OCI-LY3 (cell line): ENCODE measurements around the gene LDHAL6A.
A peak's percentile ranks its signal among the peaks of the same experiment; 100 is the strongest.

Source experiments
- H2AFZ ChIP-seq: fragments of 200-600, 300-600 bp; shearing (Covaris generic); 2 replicates; pipeline ENCODE4 v1.6.0; 2014; ENCODE audit warnings: antibody characterized with exemption, low read depth, low read length
- H3K27ac ChIP-seq: fragments of 200-600, 300-600 bp; sonication (generic); 2 replicates; pipeline ENCODE4 v1.5.1; 2014; ENCODE audit warnings: mild to moderate bottlenecking, low read length, moderate library complexity, mixed read lengths
- H3K27me3 ChIP-seq: fragments of 200-600, 300-600 bp; sonication (generic); 2 replicates; pipeline ENCODE4 v1.6.1; 2014; ENCODE audit warnings: low read depth, low read length, mixed read lengths
- H3K36me3 ChIP-seq: fragments of 200-600, 300-600 bp; sonication (generic); replicated peaks from 2 replicates; pipeline ENCODE3; 2014; ENCODE audit warnings: low read depth, low read length, mixed read lengths
- H3K4me1 ChIP-seq: fragments of 300-600, 200-600 bp; sonication (generic); 2 replicates; pipeline ENCODE4 v1.6.1; 2014; ENCODE audit warnings: low read length, mixed read lengths
- H3K4me2 ChIP-seq: fragments of 200-600, 300-600 bp; sonication (generic); 2 replicates; pipeline ENCODE4 v1.6.1; 2014; ENCODE audit warnings: low read length, mixed read lengths
- H3K4me3 ChIP-seq: fragments of 300-600, 200-600 bp; sonication (generic); 2 replicates; pipeline ENCODE4 v1.5.1; 2014; ENCODE audit warnings: antibody characterized with exemption, mild to moderate bottlenecking, low read length, moderate library complexity
- H3K79me2 ChIP-seq: fragments of 300-600, 200-600 bp; shearing (Covaris generic); 2 replicates; pipeline ENCODE4 v1.6.1; 2014; ENCODE audit warnings: mild to moderate bottlenecking, low read length, mixed read lengths
- H3K9ac ChIP-seq: fragments of 300-600, 200-600 bp; shearing (Covaris generic); 2 replicates; pipeline ENCODE4 v1.6.0; 2014; ENCODE audit warnings: mild to moderate bottlenecking, low read length, moderate library complexity
- H3K9me3 ChIP-seq: fragments of 200-600, 300-600 bp; shearing (Covaris generic); 2 replicates; pipeline ENCODE4 v1.6.1; 2014; ENCODE audit warnings: low read length, mixed read lengths; ENCODE audit not compliant: insufficient read depth
- H4K20me1 ChIP-seq: fragments of 200-600, 300-600 bp; sonication (generic); 2 replicates; pipeline ENCODE4 v1.6.1; 2016; ENCODE audit warnings: low read length, mixed read lengths; ENCODE audit not compliant: insufficient read depth
- EZH2phosphoT487 ChIP-seq: fragments of 200-600 bp; shearing (Covaris generic); IDR thresholded peaks from 2 replicates; pipeline ENCODE4 v1.6.1; 2018; ENCODE audit warnings: antibody characterized with exemption, mixed run types, low read depth
- TF ChIP-seq, protein P1 (sequence below): fragments of 200-600, 300-600 bp; sonication (generic); IDR thresholded peaks from 2 replicates; pipeline ENCODE4 v1.5.1; 2014; ENCODE audit warnings: antibody characterized with exemption, low read length, low read depth

LDHAL6A gene

GRCh38 chr11:18526521-18527296 is 71.1 kb downstream of the LDHAL6A start, which contains the start of gene TSG101:
TSG101 (minus strand) TSS chr11:18526942; CDS start chr11:18526816, 126 bp downstream.
- no peaks in the 10 kb centered on the region for H4K20me1 ChIP-seq
- peak within 1 kb of the TSS; percentile 70 for H2AFZ ChIP-seq
- H3K9me3 ChIP-seq: no peaks in the 10 kb centered on the region
- H3K9ac ChIP-seq: peak within 1 kb of the TSS; percentile 88
- TF ChIP-seq, protein P1, sequence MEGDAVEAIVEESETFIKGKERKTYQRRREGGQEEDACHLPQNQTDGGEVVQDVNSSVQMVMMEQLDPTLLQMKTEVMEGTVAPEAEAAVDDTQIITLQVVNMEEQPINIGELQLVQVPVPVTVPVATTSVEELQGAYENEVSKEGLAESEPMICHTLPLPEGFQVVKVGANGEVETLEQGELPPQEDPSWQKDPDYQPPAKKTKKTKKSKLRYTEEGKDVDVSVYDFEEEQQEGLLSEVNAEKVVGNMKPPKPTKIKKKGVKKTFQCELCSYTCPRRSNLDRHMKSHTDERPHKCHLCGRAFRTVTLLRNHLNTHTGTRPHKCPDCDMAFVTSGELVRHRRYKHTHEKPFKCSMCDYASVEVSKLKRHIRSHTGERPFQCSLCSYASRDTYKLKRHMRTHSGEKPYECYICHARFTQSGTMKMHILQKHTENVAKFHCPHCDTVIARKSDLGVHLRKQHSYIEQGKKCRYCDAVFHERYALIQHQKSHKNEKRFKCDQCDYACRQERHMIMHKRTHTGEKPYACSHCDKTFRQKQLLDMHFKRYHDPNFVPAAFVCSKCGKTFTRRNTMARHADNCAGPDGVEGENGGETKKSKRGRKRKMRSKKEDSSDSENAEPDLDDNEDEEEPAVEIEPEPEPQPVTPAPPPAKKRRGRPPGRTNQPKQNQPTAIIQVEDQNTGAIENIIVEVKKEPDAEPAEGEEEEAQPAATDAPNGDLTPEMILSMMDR: no peak
- no peak for TF ChIP-seq EZH2phosphoT487
- H3K27ac ChIP-seq: peak within 1 kb of the TSS; percentile 82
- no peaks in the 10 kb centered on the region for H3K27me3 ChIP-seq
- no peaks in the 10 kb centered on the region for H3K36me3 ChIP-seq
- peaks cover 56% of the 10 kb centered on the region for H3K79me2 ChIP-seq
- peak within 1 kb of the TSS; percentile 80 for H3K4me2 ChIP-seq
- H3K4me1 ChIP-seq: peaks cover 31% of the 10 kb centered on the region
- peak within 1 kb of the TSS; percentile 90 for H3K4me3 ChIP-seq

DNA sequence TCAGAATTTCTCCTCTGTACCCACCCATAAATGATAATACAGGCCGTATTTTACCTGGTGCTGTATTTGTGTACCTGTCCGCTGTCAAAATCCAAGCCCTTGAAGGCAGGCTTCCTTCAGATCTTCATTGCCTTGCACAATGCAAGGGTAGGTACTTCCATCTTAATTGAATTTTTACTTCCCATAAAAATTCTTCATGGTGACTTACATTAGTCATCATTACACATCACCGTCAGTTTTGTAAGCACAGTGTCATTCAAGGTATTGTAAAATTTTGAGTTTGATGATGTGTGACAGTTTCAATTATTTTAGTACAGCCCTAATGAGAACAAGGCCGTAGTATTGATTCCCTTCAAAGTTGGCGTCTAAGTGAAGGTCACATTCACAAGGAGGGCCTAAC is 71.9 kb downstream of the LDHAL6A start:
- no peaks in the 10 kb centered on the region for H3K27me3 ChIP-seq
- no peaks in the 10 kb centered on the region for H3K36me3 ChIP-seq
- no peaks in the 10 kb centered on the region for H4K20me1 ChIP-seq
- peaks cover 31% of the 10 kb centered on the region for H3K4me1 ChIP-seq
- TF ChIP-seq, protein P1: no peak
- TF ChIP-seq EZH2phosphoT487: no peak
- H3K27ac ChIP-seq: peak overlapping the region; percentile 82
- H2AFZ ChIP-seq: no peak overlapping the region
- peaks cover 48% of the 10 kb centered on the region for H3K79me2 ChIP-seq
- peak overlapping the region; percentile 88 for H3K9ac ChIP-seq
- no peaks in the 10 kb centered on the region for H3K9me3 ChIP-seq
- H3K4me2 ChIP-seq: peak overlapping the region; percentile 80
- H3K4me3 ChIP-seq: peak overlapping the region; percentile 90
